GM19395 (cell line): ENCODE results near the gene TLR3.
"Not testable (repeated sequence)": the region's sequence is repeated elsewhere in the genome, so short reads cannot be mapped to it uniquely, and the experiment has no call there.

ENCODE experiments used
- ATAC-seq: cut with Tn5 transposase; IDR thresholded peaks from one replicate; pipeline ENCODE4 v1.9.1; 2021; ENCODE audit warnings: mild to moderate bottlenecking, moderate library complexity; ENCODE audit not compliant: unreplicated experiment

TLR3 gene

GRCh38 chr4:186047501-186047900, 21.5 kb upstream of the TLR3 start:
- ATAC-seq: not testable (repeated sequence)

GRCh38 chr4:186050135-186050534, 18.8 kb upstream of the TLR3 start:
- not testable (repeated sequence) for ATAC-seq

- ATAC-seq: no peak
These were observed 17.9 kb upstream of the TLR3 start for GRCh38 chr4:186051096-186051495.

- ATAC-seq: peak; percentile 100
These were observed 10.5 kb upstream of the TLR3 start for GRCh38 chr4:186058253-186058979.

GRCh38 chr4:186058980-186059316, 10.0 kb upstream of the TLR3 start:
- no peak for ATAC-seq

- no peak for ATAC-seq
These were observed 7.0 kb upstream of the TLR3 start for GRCh38 chr4:186061921-186062320.

- ATAC-seq: peak; percentile 91
These were observed 1.1 kb upstream of the TLR3 start for GRCh38 chr4:186067757-186068385.

GRCh38 chr4:186069729-186070128, 773 bp downstream of the TLR3 start:
- no peak for ATAC-seq

GRCh38 chr4:186072516-186072915, 3.6 kb downstream of the TLR3 start:
- no peak for ATAC-seq

GRCh38 chr4:186074189-186074588, 5.2 kb downstream of the TLR3 start:
- no peak for ATAC-seq

- no peak for ATAC-seq
These were observed 10.2 kb downstream of the TLR3 start for GRCh38 chr4:186078981-186079638.

GRCh38 chr4:186079694-186080093, 10.7 kb downstream of the TLR3 start:
- no peak for ATAC-seq

GRCh38 chr4:186081202-186081807, 12.3 kb downstream of the TLR3 start:
- ATAC-seq: no peak

- ATAC-seq: no peak
These were observed 13.3 kb downstream of the TLR3 start for GRCh38 chr4:186082221-186082620.

GRCh38 chr4:186088523-186088922, 19.6 kb downstream of the TLR3 start:
- ATAC-seq: no peak

- ATAC-seq: no peak
These were observed 23.3 kb downstream of the TLR3 start for GRCh38 chr4:186092296-186092695.

- no peak for ATAC-seq
These were observed 26.4 kb downstream of the TLR3 start for GRCh38 chr4:186095406-186095805.

GRCh38 chr4:186096681-186097165, 27.8 kb downstream of the TLR3 start:
- no peak for ATAC-seq

- no peak for ATAC-seq
These were observed 28.4 kb downstream of the TLR3 start for GRCh38 chr4:186097386-186097785.

- no peak for ATAC-seq
These were observed 34.0 kb downstream of the TLR3 start for GRCh38 chr4:186102931-186103330.

- ATAC-seq: peak; percentile 79
These were observed 35.3 kb downstream of the TLR3 start, which contains the start of gene FAM149A for GRCh38 chr4:186104114-186104889. TSS of gene FAM149A (plus strand) at chr4:186104704.
